ENCODE results near the gene SIDT1.

DNA sequence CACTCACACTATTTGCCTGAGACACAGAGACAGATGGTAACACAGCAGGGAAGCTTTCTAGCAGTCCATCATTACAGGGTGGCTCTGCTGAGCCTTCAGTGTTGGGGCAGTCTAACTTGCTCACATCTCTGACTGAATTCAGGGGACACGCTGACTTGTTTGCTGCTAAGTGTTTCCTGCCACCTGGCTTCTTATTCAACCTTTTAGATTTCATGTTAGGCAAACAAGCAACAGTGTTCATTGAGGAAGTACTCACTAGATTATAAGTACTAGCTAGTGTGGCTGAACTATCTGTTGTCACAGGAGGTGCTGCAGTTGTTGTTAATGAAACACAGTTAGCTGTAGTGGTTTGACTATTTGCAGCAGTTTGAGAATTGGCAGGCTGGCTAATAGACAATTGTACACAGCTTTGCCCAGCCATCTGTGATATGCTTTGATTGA is 126.8 kb downstream of the SIDT1 start:
- TF ChIP-seq, protein P1, sequence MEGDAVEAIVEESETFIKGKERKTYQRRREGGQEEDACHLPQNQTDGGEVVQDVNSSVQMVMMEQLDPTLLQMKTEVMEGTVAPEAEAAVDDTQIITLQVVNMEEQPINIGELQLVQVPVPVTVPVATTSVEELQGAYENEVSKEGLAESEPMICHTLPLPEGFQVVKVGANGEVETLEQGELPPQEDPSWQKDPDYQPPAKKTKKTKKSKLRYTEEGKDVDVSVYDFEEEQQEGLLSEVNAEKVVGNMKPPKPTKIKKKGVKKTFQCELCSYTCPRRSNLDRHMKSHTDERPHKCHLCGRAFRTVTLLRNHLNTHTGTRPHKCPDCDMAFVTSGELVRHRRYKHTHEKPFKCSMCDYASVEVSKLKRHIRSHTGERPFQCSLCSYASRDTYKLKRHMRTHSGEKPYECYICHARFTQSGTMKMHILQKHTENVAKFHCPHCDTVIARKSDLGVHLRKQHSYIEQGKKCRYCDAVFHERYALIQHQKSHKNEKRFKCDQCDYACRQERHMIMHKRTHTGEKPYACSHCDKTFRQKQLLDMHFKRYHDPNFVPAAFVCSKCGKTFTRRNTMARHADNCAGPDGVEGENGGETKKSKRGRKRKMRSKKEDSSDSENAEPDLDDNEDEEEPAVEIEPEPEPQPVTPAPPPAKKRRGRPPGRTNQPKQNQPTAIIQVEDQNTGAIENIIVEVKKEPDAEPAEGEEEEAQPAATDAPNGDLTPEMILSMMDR (IDR thresholded peaks at IDR 0.05), result no peak
- no peak for TF ChIP-seq POLR2A (IDR thresholded peaks at IDR 0.05)
